ENCODE measurements around the gene UCN2. TPM values are rescaled to one million over a fixed set of nuclear protein-coding genes. Genes with fewer than 3 reads are reported as not detected.

UCN2 gene
- total RNA-seq, 2 experiments from 2014 or later: 0.16 TPM; not detected in 1

DNA sequence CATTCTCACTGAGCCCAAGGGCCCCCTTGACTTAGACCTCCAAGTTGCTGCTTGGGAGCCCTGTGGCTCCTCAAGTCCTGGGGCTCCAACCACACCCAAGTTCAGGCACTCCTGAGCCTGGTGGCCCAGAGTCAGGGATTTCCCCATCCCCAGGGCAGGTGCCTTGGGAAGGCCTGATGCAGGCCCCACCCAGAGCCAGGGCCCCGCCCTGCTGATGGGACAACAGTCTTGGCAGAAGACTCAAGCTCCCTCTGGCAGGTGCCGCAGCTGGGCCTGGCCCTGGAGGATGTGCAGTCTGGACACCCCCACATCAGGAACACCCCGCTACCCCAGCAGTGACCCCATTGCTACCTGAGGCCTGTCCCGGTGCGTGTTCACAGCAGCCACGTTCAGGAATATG is 41.9 kb downstream of the UCN2 start:
- intact Hi-C loops (cut with micrococcal nuclease; ENCODE audit: unreplicated experiment): no loop called here
- no peak overlapping the region for H3K27ac ChIP-seq (ENCODE audit: low read depth, low read length, poor library complexity, severe bottlenecking)
- ChIA-PET POLR2A (no interaction called here), CTCF (ENCODE audit: unreplicated experiment) (no interaction called here)
- H3K4me3 ChIP-seq (ENCODE audit: low read depth, low read length, poor library complexity, severe bottlenecking): no peak overlapping the region
- H3K4me1 ChIP-seq (ENCODE audit: insufficient read depth, low read length, poor library complexity, severe bottlenecking): peaks cover 8% of the 10 kb centered on the region
- no peak overlapping the region for H3K4me2 ChIP-seq (ENCODE audit: low read length)
- no peak overlapping the region for H2AFZ ChIP-seq (ENCODE audit: low read length)
- H4K20me1 ChIP-seq (ENCODE audit: insufficient read depth, low read length): no peaks in the 10 kb centered on the region
- DNase-seq (ENCODE audit: low spot score): no peak
- no peaks in the 10 kb centered on the region for H3K79me2 ChIP-seq (ENCODE audit: insufficient read depth, low read depth, low read length)
- no peaks in the 10 kb centered on the region for H3K36me3 ChIP-seq (ENCODE audit: insufficient read depth, low read length)
- TF ChIP-seq, protein P1, sequence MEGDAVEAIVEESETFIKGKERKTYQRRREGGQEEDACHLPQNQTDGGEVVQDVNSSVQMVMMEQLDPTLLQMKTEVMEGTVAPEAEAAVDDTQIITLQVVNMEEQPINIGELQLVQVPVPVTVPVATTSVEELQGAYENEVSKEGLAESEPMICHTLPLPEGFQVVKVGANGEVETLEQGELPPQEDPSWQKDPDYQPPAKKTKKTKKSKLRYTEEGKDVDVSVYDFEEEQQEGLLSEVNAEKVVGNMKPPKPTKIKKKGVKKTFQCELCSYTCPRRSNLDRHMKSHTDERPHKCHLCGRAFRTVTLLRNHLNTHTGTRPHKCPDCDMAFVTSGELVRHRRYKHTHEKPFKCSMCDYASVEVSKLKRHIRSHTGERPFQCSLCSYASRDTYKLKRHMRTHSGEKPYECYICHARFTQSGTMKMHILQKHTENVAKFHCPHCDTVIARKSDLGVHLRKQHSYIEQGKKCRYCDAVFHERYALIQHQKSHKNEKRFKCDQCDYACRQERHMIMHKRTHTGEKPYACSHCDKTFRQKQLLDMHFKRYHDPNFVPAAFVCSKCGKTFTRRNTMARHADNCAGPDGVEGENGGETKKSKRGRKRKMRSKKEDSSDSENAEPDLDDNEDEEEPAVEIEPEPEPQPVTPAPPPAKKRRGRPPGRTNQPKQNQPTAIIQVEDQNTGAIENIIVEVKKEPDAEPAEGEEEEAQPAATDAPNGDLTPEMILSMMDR (conservative IDR thresholded peaks at IDR 0.05; ENCODE audit: low read length): no peak
- no peak for TF ChIP-seq EZH2phosphoT487 (IDR thresholded peaks at IDR 0.05; ENCODE audit: borderline replicate concordance, low read depth, low read length)
- no peaks in the 10 kb centered on the region for H3K9me2 ChIP-seq (ENCODE audit: insufficient read depth, low read length)
- BruUV-seq (replicated peaks): no TSS peak
- no peaks in the 10 kb centered on the region for H3K9me3 ChIP-seq (ENCODE audit: low read length)

DNA sequence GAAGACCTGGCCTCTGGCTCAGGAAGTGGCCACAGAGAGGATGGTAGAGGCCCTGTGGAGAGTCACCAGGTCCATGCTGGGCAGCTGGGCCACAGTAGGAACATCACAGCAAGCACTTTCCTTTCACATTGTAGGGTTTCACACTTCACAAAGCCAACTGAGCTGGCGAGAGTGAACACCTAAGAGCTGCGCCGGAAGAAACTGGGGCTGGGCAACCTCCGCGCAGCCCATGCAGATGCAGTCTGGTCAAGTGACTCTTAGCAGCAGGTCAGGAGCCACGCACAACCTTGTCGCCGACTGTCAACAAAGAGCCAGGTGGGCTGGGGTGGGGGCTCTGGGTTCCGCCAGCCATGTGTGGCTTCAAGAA is 44.3 kb downstream of the UCN2 start:
- Histone ChIP-seq H3K9me2 (ENCODE audit: insufficient read depth, low read length) (no peaks in the 10 kb centered on the region), H3K4me1 (ENCODE audit: insufficient read depth, low read length, poor library complexity, severe bottlenecking) (peaks cover 22% of the 10 kb centered on the region), H3K4me3 (ENCODE audit: low read depth, low read length, poor library complexity, severe bottlenecking) (no peak overlapping the region), H3K79me2 (ENCODE audit: insufficient read depth, low read depth, low read length) (no peaks in the 10 kb centered on the region), H3K9me3 (ENCODE audit: low read length) (no peaks in the 10 kb centered on the region), H4K20me1 (ENCODE audit: insufficient read depth, low read length) (no peaks in the 10 kb centered on the region), H3K36me3 (ENCODE audit: insufficient read depth, low read length) (no peaks in the 10 kb centered on the region), H3K4me2 (ENCODE audit: low read length) (no peak overlapping the region), H3K27ac (ENCODE audit: low read depth, low read length, poor library complexity, severe bottlenecking) (no peak overlapping the region), H2AFZ (ENCODE audit: low read length) (no peak overlapping the region)
- TF ChIP-seq, protein P1 (conservative IDR thresholded peaks at IDR 0.05; ENCODE audit: low read length): no peak
- no peak for TF ChIP-seq EZH2phosphoT487 (IDR thresholded peaks at IDR 0.05; ENCODE audit: borderline replicate concordance, low read depth, low read length)
- no peak for DNase-seq (ENCODE audit: low spot score)
- ChIA-PET POLR2A (interaction anchor here (0.9 kb wide), 1 partner anchor 12 kb away, joined by 5 read pairs; no protein-coding TSS in a partner anchor), CTCF (ENCODE audit: unreplicated experiment) (no interaction called here)
- intact Hi-C loops (cut with micrococcal nuclease; ENCODE audit: unreplicated experiment): no loop called here
- no TSS peak for BruUV-seq (replicated peaks)

DNA sequence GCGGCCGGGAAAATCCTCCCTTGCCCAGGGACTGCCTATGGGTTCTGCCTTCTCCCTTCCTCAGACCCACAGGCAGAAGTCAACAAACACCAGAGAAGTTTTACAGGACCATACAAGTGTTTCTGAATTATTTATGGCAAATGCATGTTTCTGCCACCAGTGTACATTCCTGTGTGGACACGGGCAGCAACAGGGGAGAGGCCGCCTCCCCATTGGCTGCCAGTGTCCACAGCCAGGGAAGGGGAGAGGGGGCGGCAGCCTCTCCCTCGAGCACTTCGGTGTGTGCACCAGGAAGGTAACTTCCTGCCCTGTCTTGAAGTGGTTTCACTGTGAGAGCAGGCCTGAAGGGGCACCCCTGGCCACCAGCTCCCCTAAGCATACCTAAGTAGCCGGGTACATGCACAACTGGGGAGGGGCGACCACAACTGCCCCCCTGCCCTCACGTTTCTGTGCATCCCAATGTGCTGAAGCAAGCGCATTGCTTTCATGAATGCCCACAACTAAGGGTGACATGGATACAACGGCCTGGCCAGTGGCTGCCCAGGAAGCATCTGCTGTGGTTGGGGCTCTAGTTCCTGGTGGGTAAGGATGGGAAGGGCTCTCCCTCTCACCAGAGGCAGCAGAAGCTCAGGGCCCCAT is 44.8 kb downstream of the UCN2 start:
- BruUV-seq (replicated peaks): no TSS peak
- H3K4me1 ChIP-seq (ENCODE audit: insufficient read depth, low read length, poor library complexity, severe bottlenecking): peaks cover 27% of the 10 kb centered on the region
- no peak overlapping the region for H3K4me2 ChIP-seq (ENCODE audit: low read length)
- H2AFZ ChIP-seq (ENCODE audit: low read length): no peak overlapping the region
- no peaks in the 10 kb centered on the region for H3K79me2 ChIP-seq (ENCODE audit: insufficient read depth, low read depth, low read length)
- intact Hi-C loops (cut with micrococcal nuclease; ENCODE audit: unreplicated experiment): no loop called here
- no peak overlapping the region for H3K27ac ChIP-seq (ENCODE audit: low read depth, low read length, poor library complexity, severe bottlenecking)
- no peaks in the 10 kb centered on the region for H3K9me3 ChIP-seq (ENCODE audit: low read length)
- no peak overlapping the region for H3K4me3 ChIP-seq (ENCODE audit: low read depth, low read length, poor library complexity, severe bottlenecking)
- POLR2A ChIA-PET: interaction anchor here (0.9 kb wide), 1 partner anchor 12 kb away, joined by 5 read pairs; no protein-coding TSS in a partner anchor
- CTCF ChIA-PET (ENCODE audit: unreplicated experiment): no interaction called here
- no peaks in the 10 kb centered on the region for H3K9me2 ChIP-seq (ENCODE audit: insufficient read depth, low read length)
- no peak for TF ChIP-seq EZH2phosphoT487 (IDR thresholded peaks at IDR 0.05; ENCODE audit: borderline replicate concordance, low read depth, low read length)
- TF ChIP-seq, protein P1 (conservative IDR thresholded peaks at IDR 0.05; ENCODE audit: low read length): no peak
- no peak for DNase-seq (ENCODE audit: low spot score)
- no peaks in the 10 kb centered on the region for H4K20me1 ChIP-seq (ENCODE audit: insufficient read depth, low read length)
- H3K36me3 ChIP-seq (ENCODE audit: insufficient read depth, low read length): no peaks in the 10 kb centered on the region

All from OCI-LY7 (cell line).